Stimulated activated CD4-positive, alpha-beta T cell treated with anti-CD3 and anti-CD28 coated beads, Interleukin-2, amount 100 ng/mL, for 48 hours (primary cell): Measurements from ENCODE around the gene CEP131.
"Not testable (repeated sequence)": the region's sequence is repeated elsewhere in the genome, so short reads cannot be mapped to it uniquely, and the experiment has no call there.

Source experiments
- DNase-seq, 2 donors: peaks; one replicate each; pipeline ENCODE4 v3.0.0-alpha.2; 2020

The CEP131 gene

DNA sequence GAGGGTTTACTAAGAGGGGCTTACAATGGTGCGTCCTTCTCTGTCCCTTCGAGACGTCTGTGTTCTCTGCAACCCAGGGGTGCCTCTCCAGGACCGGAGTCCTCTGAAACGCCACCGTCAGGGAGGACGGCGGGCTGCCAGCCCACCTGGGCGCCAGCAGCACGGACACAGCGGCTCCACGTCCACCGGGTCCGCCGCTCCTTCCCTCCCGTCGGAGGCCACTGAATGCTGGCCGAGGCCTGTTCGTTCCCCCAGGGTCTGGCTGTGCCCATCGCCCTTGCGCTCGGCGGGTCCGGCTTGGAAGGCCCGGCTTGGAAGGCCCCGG is 15.7 kb upstream of the CEP131 start:
- DNase-seq: no peak

GRCh38 chr17:81237591-81238489 is 15.1 kb upstream of the CEP131 start:
- DNase-seq: no peak

DNA sequence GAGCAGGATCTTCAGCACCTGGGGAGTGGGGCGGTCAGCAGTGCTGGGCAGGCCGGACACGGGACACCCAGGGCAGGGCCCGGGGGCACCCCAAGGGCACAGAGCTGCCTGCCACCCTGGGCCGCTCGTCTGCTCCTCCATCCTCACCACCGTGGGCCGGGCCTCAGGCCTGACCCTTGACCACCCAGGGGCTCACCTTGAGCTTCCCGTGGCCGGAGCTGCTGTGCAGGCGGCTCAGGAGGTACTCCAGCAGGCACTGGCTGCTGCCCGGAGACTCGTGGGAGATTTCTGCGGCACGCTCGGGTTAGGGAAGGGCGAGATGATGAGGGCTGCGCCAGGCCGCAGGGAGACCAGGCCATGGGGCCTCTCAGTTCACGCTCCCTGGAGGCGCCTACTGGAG is 14.0 kb upstream of the CEP131 start:
- DNase-seq: no peak

- no peak for DNase-seq
Observed at GRCh38 chr17:81235822-81236740, 13.3 kb upstream of the CEP131 start.

- no peak for DNase-seq
Observed at GRCh38 chr17:81234940-81235821, 12.4 kb upstream of the CEP131 start.

GRCh38 chr17:81234506-81234855 is 11.7 kb upstream of the CEP131 start:
- DNase-seq: no peak

DNA sequence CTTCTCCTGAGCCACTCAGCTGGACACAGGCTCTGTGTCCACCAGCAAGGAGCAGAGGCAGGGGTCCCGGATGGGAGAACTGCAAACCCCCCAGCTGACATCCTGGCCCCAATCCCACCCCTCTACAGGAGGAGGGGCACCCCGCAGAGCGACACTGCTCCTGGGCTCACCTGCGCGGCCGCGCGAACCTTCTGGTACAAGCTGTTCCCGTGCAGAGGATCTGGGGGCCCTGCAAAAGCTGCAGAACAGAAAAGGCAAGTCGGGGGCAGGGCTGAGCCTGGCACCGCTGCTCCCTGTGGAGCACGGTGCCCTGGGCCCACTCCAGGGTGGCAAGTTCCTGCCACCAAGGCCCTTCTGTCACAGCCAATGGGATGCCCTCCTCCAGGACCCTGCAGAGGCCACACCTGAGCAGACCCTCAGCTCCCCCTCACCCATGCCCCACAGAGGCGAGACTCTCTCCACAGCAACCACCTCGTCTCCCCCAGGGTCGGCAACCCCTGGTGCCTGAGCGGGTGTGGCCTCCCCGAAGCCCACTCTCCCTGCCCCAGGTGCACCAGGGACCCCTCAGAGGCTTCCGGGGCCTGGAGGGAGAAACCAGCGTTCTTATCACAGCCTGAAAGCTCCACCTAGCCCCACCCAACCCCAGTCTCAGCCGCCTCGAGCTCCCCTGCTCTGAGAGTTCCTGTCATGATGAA is 11.2 kb upstream of the CEP131 start:
- DNase-seq: no peak

GRCh38 chr17:81233316-81233715 is 10.6 kb upstream of the CEP131 start:
- no peak for DNase-seq

DNA sequence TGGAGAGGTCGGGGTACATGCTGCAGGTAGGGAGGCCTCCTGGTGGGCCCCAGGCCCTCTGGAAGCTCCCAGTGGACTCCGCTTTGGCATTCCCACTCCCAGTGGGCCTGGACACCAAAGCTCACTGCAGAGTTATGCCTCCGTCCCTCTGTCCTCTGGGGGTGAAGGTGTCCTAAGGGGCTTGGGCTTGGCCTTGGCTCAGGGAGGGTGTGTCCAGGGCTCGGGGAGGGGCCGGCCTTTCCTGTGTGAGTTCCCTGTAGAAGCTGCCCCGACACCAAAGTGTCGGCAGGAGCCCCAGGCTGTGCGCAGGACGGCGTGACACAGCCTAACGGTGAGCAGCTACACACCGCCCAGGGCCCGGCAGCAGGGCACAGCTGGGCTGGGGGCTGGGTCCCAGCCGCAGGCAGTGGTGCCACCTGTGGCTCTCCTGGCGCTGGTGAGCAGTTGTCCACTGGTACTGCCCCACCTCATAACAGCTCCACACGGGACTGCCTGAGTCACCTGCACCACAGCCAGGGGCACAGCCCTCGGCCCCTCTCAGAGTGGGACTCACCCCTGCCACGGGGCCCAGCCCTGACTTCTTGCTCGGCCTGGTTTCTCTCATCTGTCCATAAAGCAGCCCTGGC is 10.0 kb upstream of the CEP131 start:
- no peak for DNase-seq

- DNase-seq: no peak
Observed at GRCh38 chr17:81231766-81232581, 9.2 kb upstream of the CEP131 start.

- no peak for DNase-seq
Observed at GRCh38 chr17:81231121-81231645, 8.4 kb upstream of the CEP131 start.

DNA sequence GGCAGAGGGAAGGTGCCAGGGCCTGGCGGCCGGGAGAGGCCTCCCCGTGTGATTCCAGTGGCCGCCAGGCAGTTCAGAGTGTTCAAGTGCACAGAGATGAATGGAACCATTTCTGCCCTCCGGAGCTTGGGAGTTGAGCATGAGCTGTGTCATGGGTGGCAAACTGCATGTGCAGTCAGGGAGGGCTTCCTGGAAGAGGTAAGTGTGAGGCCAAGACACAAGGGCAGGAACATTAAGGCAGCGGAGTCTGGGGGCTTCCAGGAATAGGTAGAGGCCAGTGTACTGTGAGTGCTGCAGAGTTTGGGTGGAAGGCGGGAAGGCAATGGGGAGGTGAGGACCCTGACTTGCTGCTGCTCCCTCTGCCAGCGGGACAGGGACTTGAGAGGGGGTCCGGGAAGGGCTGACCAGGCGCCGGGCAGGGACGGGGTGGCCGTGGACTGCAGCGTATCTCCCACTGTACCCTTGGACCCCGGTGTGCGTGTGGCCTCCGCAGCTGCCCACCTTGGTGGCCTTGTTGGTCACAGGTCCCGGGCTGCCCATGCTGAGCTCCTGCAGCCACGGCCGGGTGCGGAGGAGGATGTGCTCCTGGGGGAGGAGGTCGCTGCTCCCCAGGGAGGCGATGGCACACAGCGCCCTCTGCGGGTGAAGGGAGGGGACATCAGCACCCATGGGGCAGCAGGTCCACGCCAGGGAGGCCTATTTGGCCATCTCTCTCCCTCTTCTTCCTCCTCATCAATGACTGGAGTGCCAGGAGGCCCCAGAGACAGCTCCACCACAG is 7.5 kb upstream of the CEP131 start:
- DNase-seq: no peak

DNA sequence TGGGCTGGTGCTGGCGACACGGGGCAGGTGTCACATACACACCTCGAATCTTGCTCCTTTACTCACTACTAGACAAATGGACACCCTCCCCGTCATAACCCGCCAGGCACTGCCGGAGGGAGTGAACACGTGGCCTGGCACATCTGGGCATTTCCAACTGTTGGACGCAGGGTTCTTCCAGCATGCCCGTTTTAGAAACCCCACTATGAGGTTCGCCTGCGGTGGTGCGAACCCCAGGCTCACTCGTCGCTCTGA is 6.8 kb upstream of the CEP131 start:
- DNase-seq: no peak

DNA sequence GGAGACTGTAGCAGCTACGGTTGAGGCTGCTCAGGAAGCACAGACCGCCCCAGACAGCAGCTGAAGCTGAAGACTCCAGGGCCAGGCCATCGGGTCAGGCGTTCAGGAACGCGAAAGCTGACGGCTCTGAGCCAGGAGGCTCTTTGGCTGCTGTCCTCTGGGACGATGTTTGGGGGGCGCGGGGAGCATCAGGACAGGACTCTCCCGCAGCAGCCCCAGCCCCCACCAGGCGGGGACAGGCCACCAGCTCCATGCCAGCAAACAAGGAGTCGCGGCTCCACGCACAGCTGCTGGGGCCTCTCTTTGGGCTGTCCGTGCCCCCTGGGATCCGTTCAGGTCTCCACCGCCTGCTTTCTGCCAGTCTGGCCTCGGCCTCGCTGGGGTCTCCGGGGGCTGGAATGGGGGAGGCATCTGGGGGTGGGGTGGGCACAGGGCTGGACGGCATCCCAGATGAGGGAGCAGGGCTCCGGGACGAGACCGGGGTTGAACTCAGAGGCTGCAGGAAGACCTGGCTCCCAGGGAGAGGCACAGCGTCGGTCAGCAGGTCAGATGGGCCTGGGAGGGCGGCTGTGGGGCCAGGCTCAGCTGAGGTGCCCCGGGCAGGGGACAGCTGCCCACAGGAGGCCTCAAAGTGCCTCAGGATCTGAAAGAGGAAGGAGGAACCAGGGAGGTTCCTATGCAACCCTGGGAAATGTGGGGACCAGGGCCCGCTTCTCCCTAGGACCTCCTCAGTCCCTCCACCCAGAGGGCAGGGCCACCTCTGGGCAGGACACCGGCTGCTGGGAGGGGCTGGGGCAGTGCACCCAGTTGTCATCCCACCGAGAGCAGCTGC is 6.3 kb upstream of the CEP131 start:
- no peak for DNase-seq

- no peak for DNase-seq
Observed at GRCh38 chr17:81228420-81228819, 5.7 kb upstream of the CEP131 start.

- DNase-seq: not testable (repeated sequence)
Observed at GRCh38 chr17:81227630-81228029, 4.9 kb upstream of the CEP131 start.

GRCh38 chr17:81223762-81224130 is 981 bp upstream of the CEP131 start:
- DNase-seq: no peak

DNA sequence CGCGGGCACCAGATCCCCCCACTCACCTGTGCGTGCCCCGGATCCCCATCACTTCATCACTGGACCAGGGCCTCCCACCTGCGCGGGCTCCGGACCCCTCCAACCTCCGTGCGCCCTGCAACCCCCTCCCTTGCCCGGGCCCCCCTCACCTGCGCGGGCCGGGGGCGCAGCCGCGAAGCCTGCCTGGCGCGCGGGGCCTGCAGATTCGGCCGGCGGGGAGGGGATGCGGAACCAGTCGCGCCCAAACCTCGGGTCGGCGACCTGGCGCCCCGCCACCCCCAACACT is 202 bp downstream of the CEP131 start:
- no peak for DNase-seq

- DNase-seq: no peak
Observed at GRCh38 chr17:81221842-81222619, 734 bp downstream of the CEP131 start.
